SIG-M5 treated with dmso at 0.1 percent for 504 hours (cell line): ENCODE measurements around the gene RAB30.
"Not testable (repeated sequence)": the region's sequence is repeated elsewhere in the genome, so short reads cannot be mapped to it uniquely, and the experiment has no call there.

ENCODE experiments used
- DNase-seq: peaks from one replicate; lab custom pipeline; 2025; ENCODE audit not compliant: unreplicated experiment; lab: John Stamatoyannopoulos, UW

The RAB30 gene

GRCh38 chr11:83011333-83012167, 60.1 kb downstream of the RAB30 start:
- DNase-seq = no peak

GRCh38 chr11:83009999-83010398, 61.7 kb downstream of the RAB30 start:
- DNase-seq = no peak

DNA sequence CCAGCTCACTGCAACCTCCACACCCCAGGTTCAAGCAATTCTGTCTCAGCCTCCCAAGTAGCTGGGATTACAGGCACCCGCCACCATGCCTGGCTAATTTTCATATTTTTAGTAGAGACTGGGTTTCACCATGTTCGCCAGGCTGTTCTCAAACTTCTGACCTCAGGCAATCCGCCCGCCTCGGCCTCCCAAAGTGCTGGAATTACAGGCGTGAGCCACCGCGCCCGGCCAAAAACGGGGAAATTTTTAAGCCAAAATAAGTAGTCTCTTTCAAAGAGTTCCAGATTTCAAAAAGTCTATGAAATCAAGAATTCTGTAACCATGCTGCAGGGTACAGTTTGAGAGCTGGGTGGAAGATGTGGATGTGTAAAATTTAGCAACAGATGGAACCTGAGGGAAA, 62.6 kb downstream of the RAB30 start:
- not testable (repeated sequence) for DNase-seq

DNA sequence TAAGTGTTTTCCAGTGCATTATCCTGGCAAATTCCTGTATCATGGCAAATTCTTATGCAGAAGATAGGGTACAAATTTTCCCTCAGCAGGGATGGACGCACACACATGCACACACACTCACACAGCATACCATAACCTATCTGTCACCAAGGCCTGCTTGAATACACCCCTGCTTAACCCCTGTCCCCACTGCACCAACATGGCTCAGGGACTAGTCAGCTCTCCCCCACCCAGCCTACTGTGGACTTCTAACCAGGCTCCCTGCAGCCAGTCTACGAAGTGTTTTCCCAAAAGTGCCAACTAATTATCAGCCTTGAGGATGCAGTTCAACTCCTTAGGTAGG, 63.1 kb downstream of the RAB30 start:
- DNase-seq = no peak

- no peak for DNase-seq
Measured at GRCh38 chr11:83007909-83008580, 63.7 kb downstream of the RAB30 start.

DNA sequence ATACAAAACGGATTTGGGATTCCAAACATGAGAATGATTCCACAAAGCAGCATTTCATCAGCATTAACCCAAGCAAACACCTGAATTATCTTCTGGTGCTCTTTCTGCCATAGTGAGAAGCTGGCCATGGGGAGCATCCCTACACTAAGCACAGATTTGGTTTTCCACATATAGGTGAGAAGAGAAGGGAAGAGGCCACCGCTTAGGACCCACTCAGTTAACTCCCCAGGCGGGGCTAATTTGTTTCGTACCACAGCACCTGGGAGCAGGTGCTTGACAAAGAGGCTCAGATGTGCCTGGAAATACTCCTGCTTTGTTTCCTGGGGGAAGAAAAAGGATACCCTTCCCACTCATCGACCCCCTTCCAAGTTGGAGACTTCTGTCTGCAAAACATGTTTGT, 64.2 kb downstream of the RAB30 start:
- no peak for DNase-seq

- no peak for DNase-seq
Measured at GRCh38 chr11:83006877-83007330, 64.8 kb downstream of the RAB30 start.

GRCh38 chr11:83004746-83005556, 66.7 kb downstream of the RAB30 start:
- no peak for DNase-seq

GRCh38 chr11:83002522-83002921, 69.2 kb downstream of the RAB30 start:
- no peak for DNase-seq

DNA sequence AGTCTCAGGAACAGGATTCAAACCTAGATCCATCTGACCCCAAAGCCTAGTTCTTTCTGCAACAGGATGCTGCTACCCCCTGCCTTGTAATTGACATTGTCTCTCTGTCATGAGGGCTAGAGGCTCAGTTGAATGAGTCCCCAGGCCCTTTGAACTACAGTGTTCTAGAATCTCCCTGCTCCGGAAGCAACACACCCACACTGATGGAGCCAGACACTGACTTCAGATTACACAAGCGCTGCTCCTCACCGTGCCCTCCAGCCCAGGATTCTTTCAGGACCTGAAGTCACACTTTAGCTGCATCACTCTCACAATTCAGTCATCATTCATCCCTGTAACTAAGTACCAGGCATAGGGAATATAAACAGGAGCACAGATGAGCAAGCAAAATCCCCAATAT, 69.6 kb downstream of the RAB30 start:
- DNase-seq = no peak

DNA sequence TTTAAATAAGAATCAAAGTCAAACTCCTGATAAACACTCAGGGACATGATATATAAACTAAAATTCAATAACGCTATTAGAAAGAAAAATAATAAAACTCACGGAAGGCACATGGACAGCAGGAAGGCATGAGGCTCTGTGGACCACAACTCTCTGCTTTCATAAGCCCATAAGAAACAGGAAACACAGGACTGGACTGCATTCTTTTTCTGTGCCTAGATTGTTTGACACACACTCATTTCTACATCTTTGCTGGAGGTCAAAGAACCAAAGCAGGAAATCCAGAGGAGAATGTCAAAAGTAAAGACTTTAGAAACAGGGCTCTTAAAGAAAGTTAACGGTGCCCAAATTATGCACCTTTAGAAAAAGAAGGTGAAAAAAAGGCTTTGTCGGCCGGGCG, 71.3 kb downstream of the RAB30 start:
- no peak for DNase-seq

DNA sequence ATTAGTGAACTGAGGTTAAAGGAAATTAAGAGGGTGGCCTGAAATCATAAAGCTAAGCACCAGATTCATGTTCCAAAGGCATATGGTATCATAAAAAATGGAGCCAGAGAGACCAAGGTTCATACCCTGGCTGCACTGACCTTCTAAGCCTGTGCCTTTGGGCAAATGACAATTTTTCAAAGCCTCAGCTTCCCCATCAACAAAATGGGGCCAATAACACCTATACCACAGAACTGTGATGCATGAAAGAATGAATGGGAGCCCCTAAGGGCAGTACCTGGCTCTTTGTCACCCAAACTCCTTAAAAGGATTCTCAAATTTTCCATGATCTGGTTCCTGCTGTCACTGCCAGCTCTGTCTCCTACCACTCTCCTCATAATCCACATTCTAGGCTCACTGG, 72.5 kb downstream of the RAB30 start:
- DNase-seq = no peak

DNA sequence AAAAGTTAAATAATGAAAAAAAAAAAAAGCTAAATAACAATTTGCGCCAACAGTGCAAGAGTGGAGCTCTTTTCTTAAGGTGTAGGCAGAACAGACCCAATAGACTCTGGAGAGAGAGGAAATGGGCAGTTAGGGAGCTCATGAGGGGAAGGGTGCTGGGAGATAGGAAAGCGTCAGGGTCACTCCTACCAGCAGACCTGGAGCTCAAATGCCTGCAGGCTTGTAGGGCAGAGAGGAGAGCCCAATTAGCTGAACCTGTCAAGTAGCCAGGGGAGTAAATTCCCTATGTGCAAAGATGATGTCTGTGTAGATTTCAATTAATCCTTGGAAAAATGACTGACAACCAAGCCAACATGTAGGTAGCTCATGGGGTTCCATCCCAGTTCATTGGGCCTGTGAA, 73.0 kb downstream of the RAB30 start:
- no peak for DNase-seq

- no peak for DNase-seq
Measured at GRCh38 chr11:82996966-82997606, 74.6 kb downstream of the RAB30 start.

DNA sequence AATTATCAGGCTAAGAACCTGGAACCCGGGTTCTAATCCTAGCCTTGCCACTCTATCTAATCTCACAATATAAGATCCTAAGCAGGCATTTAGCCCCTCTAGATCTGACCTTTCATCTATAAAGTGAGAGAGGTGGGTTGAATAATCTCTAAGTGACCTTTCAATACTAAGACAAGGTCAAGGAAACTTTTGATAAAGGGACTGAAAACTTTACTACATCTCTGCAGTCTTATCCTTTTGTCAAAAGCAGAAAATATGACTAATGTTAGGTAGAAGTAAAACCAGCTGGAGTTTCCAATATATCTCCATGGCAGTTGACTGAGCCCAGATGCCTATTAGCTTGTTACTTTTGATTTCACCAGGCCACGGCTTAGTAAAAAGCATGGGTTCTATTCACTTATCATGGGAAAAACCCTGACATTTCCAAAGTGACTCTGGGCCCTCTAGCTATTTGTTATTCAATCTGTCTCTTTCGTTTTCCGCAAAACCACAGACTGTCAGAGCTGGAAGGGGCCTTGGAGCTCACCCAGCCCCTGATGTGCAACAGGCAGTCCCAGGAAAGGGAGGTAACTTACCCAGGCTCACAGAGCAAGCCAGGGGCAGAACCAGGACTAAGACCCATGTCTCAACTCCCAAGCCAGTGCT, 75.8 kb downstream of the RAB30 start:
- DNase-seq = no peak

- DNase-seq = no peak
Measured at GRCh38 chr11:82995235-82995634, 76.5 kb downstream of the RAB30 start.

- no peak for DNase-seq
Measured at GRCh38 chr11:82994604-82995230, 77.0 kb downstream of the RAB30 start.

- no peak for DNase-seq
Measured at GRCh38 chr11:82992223-82992622, 79.5 kb downstream of the RAB30 start.

- DNase-seq = no peak
Measured at GRCh38 chr11:82989628-82990404, 81.9 kb downstream of the RAB30 start.
